HG03457 (cell line): ENCODE results near the gene GPATCH1.
"Not testable (repeated sequence)": the region's sequence is repeated elsewhere in the genome, so short reads cannot be mapped to it uniquely, and the experiment has no call there.

Experiments used
- ATAC-seq: cut with Tn5 transposase; IDR thresholded peaks from one replicate; pipeline ENCODE4 v1.9.1; 2021; ENCODE audit warnings: moderate number of reproducible peaks; ENCODE audit not compliant: unreplicated experiment

GPATCH1 gene

GRCh38 chr19:33080761-33081681 is at the start of gene GPATCH1:
Gene GPATCH1 (plus strand): TSS chr19:33081181. CDS start chr19:33081194, 13 bp downstream.
- ATAC-seq, result peak; percentile 70

- no peak for ATAC-seq
Observed at GRCh38 chr19:33032218-33032781, 48.7 kb upstream of the GPATCH1 start.

GRCh38 chr19:33035461-33035860 is 45.5 kb upstream of the GPATCH1 start:
- ATAC-seq, result no peak

GRCh38 chr19:33036370-33037167 is 44.4 kb upstream of the GPATCH1 start:
- not testable (repeated sequence) for ATAC-seq

- ATAC-seq, result not testable (repeated sequence)
Observed at GRCh38 chr19:33037168-33038025, 43.6 kb upstream of the GPATCH1 start.

- no peak for ATAC-seq
Observed at GRCh38 chr19:33039108-33039599, 41.8 kb upstream of the GPATCH1 start.

GRCh38 chr19:33039815-33040214 is 41.2 kb upstream of the GPATCH1 start:
- ATAC-seq, result no peak

- no peak for ATAC-seq
Observed at GRCh38 chr19:33040994-33041827, 39.8 kb upstream of the GPATCH1 start.

GRCh38 chr19:33041828-33042160 is 39.2 kb upstream of the GPATCH1 start:
- not testable (repeated sequence) for ATAC-seq

GRCh38 chr19:33047422-33047821 is 33.6 kb upstream of the GPATCH1 start:
- ATAC-seq, result no peak

- ATAC-seq, result no peak
Observed at GRCh38 chr19:33048806-33049676, 31.9 kb upstream of the GPATCH1 start.

GRCh38 chr19:33050110-33050509 is 30.9 kb upstream of the GPATCH1 start:
- no peak for ATAC-seq

GRCh38 chr19:33052352-33052972 is 28.5 kb upstream of the GPATCH1 start:
- ATAC-seq, result no peak

GRCh38 chr19:33054623-33055022 is 26.4 kb upstream of the GPATCH1 start:
- no peak for ATAC-seq

- no peak for ATAC-seq
Observed at GRCh38 chr19:33055718-33056117, 25.3 kb upstream of the GPATCH1 start.

GRCh38 chr19:33060586-33060985 is 20.4 kb upstream of the GPATCH1 start:
- ATAC-seq, result no peak

- no peak for ATAC-seq
Observed at GRCh38 chr19:33062902-33063301, 18.1 kb upstream of the GPATCH1 start.

GRCh38 chr19:33063356-33063752 is 17.6 kb upstream of the GPATCH1 start:
- no peak for ATAC-seq
